Measurements from ENCODE around the gene USO1. TPM values are rescaled to one million over a fixed set of nuclear protein-coding genes. Genes with fewer than 3 reads are reported as not detected.

The USO1 gene
- polyA plus RNA-seq, 1 experiment: 41.3 TPM

DNA sequence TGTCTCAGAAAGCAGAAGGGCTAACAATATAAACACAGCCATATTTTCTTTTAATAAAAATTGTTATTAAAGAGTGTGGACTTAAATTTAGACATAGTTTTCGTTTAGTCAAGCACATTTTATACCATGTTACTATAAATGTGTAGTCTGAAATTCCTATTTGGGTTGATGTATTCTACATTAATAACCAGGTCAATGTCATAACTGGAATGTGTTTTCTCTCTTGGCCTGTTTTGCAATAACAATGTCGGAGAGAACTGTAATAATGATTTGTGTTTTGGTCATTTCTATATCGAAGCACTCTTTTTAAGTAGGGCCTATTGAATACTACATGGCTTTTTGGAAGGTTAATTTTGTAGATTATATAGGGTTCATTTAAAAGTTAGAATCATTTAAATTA, 5.5 kb downstream of the USO1 start:
- ChIA-PET CTCF (no interaction called here), POLR2A (interaction anchor here (0.6 kb wide), 1 partner anchor 53 kb away, joined by 3 read pairs; no protein-coding TSS in a partner anchor)
- Histone ChIP-seq H3K4me3 (ENCODE audit: low read depth, low read length) (no peak overlapping the region), H3K27me3 (ENCODE audit: control insufficient read depth, insufficient read depth, low read length) (no peaks in the 10 kb centered on the region), H3K36me3 (ENCODE audit: control insufficient read depth, insufficient read depth, low read length) (no peaks in the 10 kb centered on the region)
- DNase-seq (ENCODE audit: low read depth): no peak
- TF ChIP-seq, protein P1, sequence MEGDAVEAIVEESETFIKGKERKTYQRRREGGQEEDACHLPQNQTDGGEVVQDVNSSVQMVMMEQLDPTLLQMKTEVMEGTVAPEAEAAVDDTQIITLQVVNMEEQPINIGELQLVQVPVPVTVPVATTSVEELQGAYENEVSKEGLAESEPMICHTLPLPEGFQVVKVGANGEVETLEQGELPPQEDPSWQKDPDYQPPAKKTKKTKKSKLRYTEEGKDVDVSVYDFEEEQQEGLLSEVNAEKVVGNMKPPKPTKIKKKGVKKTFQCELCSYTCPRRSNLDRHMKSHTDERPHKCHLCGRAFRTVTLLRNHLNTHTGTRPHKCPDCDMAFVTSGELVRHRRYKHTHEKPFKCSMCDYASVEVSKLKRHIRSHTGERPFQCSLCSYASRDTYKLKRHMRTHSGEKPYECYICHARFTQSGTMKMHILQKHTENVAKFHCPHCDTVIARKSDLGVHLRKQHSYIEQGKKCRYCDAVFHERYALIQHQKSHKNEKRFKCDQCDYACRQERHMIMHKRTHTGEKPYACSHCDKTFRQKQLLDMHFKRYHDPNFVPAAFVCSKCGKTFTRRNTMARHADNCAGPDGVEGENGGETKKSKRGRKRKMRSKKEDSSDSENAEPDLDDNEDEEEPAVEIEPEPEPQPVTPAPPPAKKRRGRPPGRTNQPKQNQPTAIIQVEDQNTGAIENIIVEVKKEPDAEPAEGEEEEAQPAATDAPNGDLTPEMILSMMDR (IDR thresholded peaks at IDR 0.05; ENCODE audit: insufficient read depth, low read depth, low read length): no peak

DNA sequence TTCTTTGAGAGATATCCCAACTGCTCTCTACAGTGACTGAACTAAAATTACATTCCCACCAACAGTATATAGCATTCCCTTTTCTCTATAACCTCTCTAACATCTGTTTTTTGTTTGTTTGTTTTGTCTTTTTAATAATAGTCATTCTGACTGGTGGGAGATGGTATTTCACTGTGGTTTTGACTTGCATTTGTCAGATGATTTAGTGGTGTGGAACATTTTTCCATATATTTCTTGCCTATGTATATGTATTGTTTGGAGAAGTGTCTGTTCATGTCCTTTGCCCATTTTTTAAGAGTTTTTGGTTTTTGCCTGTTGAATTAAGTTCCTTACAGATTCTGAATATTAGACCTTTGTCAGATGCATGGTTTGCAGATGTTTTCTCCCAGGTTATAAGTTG, 9.0 kb downstream of the USO1 start:
- H3K36me3 ChIP-seq (ENCODE audit: control insufficient read depth, insufficient read depth, low read length): peaks cover under 1% of the 10 kb centered on the region
- no peak for DNase-seq (ENCODE audit: low read depth)
- H3K27me3 ChIP-seq (ENCODE audit: control insufficient read depth, insufficient read depth, low read length): no peaks in the 10 kb centered on the region
- POLR2A ChIA-PET: no interaction called here
- H3K4me3 ChIP-seq (ENCODE audit: low read depth, low read length): no peak overlapping the region
- TF ChIP-seq, protein P1 (IDR thresholded peaks at IDR 0.05; ENCODE audit: insufficient read depth, low read depth, low read length): no peak
- CTCF ChIA-PET: no interaction called here

DNA sequence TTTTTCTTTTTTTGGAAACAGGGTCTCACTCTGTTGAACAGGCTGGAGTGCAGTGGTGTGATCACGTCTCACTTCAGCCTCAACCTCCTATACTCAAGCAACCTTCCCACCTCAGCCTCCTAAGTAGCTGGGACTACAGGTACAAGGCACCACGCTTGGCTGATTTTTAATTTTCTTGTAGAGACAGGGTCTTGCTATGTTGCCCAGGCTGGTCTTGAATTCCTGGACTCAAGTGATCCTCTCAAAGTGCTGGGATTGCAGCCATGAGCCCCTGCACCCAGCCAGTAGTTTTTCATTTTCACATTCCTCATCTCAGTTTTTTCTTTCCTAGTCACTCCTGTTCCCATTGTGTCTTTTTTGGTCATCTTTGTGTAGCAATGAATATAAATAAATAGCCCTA, 11.1 kb downstream of the USO1 start:
- no peak for DNase-seq (ENCODE audit: low read depth)
- H3K36me3 ChIP-seq (ENCODE audit: control insufficient read depth, insufficient read depth, low read length): peaks cover 3% of the 10 kb centered on the region
- TF ChIP-seq, protein P1 (IDR thresholded peaks at IDR 0.05; ENCODE audit: insufficient read depth, low read depth, low read length): no peak
- no peak overlapping the region for H3K4me3 ChIP-seq (ENCODE audit: low read depth, low read length)
- H3K27me3 ChIP-seq (ENCODE audit: control insufficient read depth, insufficient read depth, low read length): no peaks in the 10 kb centered on the region
- POLR2A ChIA-PET: no interaction called here
- CTCF ChIA-PET: interaction anchor here (1.0 kb wide), 1 partner anchor 13 kb away, joined by 3 read pairs; no protein-coding TSS in a partner anchor

DNA sequence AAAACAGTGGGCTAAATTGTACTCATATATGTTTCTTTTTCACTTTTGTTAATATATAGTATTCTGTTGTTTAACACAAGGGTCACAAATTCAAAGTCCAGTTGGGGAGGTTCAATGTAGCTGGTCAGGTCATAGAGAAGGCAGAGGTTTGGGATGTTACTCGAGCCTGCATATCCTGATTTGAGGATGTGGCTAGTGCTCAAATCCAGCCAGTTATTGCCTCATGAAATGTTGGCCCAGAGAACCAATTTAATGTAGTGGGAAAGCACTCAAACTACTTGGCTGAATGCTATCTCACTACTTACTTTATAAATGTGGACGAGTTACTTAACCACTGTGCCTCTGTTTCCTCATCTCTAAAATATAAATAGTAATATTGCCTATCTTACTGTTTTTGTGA, 12.5 kb downstream of the USO1 start:
- Histone ChIP-seq H3K27me3 (ENCODE audit: control insufficient read depth, insufficient read depth, low read length) (no peaks in the 10 kb centered on the region), H3K4me3 (ENCODE audit: low read depth, low read length) (no peak overlapping the region), H3K36me3 (ENCODE audit: control insufficient read depth, insufficient read depth, low read length) (peaks cover 3% of the 10 kb centered on the region)
- DNase-seq (ENCODE audit: low read depth): no peak
- POLR2A ChIA-PET: no interaction called here
- TF ChIP-seq, protein P1 (IDR thresholded peaks at IDR 0.05; ENCODE audit: insufficient read depth, low read depth, low read length): no peak
- CTCF ChIA-PET: no interaction called here

DNA sequence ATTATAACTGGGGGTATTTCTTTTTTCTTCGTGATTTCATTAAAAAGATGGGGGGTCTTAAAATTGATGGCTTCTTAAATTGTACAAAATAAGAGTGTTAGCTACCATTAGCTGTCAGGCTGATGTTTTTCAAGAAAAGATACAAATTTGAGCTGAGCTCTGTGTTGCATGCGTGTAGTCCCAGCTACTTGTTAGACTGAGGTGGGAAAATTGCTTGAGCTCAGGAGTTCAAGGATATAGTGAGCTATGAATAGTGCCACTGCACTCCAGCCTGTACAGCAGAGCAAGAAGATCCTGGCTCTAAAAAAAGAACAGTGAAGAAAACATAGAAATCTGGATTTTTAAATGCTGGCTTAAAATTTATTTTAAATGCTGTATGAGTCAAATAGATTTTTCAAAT, 13.0 kb downstream of the USO1 start:
- peaks cover 3% of the 10 kb centered on the region for H3K36me3 ChIP-seq (ENCODE audit: control insufficient read depth, insufficient read depth, low read length)
- ChIA-PET CTCF (no interaction called here), POLR2A (no interaction called here)
- no peak overlapping the region for H3K4me3 ChIP-seq (ENCODE audit: low read depth, low read length)
- no peak for DNase-seq (ENCODE audit: low read depth)
- no peaks in the 10 kb centered on the region for H3K27me3 ChIP-seq (ENCODE audit: control insufficient read depth, insufficient read depth, low read length)
- TF ChIP-seq, protein P1 (IDR thresholded peaks at IDR 0.05; ENCODE audit: insufficient read depth, low read depth, low read length): no peak

Data from BJ (cell line).